DND-41 (cell line): ENCODE results near the gene CCDC81.

ENCODE experiments used
- CTCF ChIP-seq: IDR thresholded peaks from 2 replicates; pipeline ENCODE4 v1.5.1; 2012; ENCODE audit warnings: borderline replicate concordance, low read length, moderate library complexity, mild to moderate bottlenecking; ENCODE audit not compliant: poor library complexity, severe bottlenecking; ENCODE audit errors: extremely low read depth
- EZH2 ChIP-seq: IDR thresholded peaks from 3 replicates; pipeline ENCODE4 v1.6.1; 2012; ENCODE audit warnings: borderline replicate concordance, low read depth, mild to moderate bottlenecking, moderate library complexity, low read length, inconsistent platforms; ENCODE audit not compliant: severe bottlenecking

DNA sequence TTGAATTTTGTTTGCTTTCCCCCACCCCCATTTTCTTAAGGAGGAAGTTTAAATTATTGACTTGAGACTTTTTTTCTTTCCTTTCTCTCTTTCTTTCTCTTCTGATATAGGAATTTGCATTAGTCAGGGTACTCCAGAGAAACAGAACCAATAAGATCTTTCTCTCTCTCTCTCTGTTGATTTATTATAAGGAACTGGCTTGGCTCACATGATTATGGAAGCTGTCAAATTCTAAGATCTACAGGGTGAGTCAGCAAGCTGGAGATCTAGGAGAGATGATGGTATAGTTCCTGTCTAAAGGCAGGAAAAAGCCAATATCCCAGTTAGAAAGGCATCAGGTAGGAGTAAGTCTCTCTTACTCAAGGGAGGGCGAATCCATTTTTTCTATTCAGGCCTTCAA, 64.0 kb downstream of the CCDC81 start:
- TF ChIP-seq CTCF (no peak), EZH2 (no peak)
